Stimulated activated CD8-positive, alpha-beta memory T cell treated with anti-CD3 and anti-CD28 coated beads, Interleukin-7, amount 100 ng/mL, for 24 hours (primary cell): ENCODE measurements around the gene MAP3K20.
"Not testable (repeated sequence)": the region's sequence is repeated elsewhere in the genome, so short reads cannot be mapped to it uniquely, and the experiment has no call there.

Source experiments
- DNase-seq: peaks from one replicate; pipeline ENCODE4 v3.0.0-alpha.2; 2020; ENCODE audit warnings: low read depth

Gene MAP3K20

GRCh38 chr2:173126819-173127218 lies 51.2 kb downstream of the MAP3K20 start:
- no peak for DNase-seq

GRCh38 chr2:173128132-173128531 lies 52.5 kb downstream of the MAP3K20 start:
- not testable (repeated sequence) for DNase-seq

GRCh38 chr2:173130496-173131465 lies 55.1 kb downstream of the MAP3K20 start:
- no peak for DNase-seq

- DNase-seq, result no peak
These were observed 56.9 kb downstream of the MAP3K20 start for GRCh38 chr2:173132531-173132930.

GRCh38 chr2:173134703-173135102 lies 59.1 kb downstream of the MAP3K20 start:
- no peak for DNase-seq

GRCh38 chr2:173136067-173136466 lies 60.4 kb downstream of the MAP3K20 start:
- no peak for DNase-seq

- no peak for DNase-seq
These were observed 61.0 kb downstream of the MAP3K20 start for GRCh38 chr2:173136599-173136998.

GRCh38 chr2:173137610-173138009 lies 62.0 kb downstream of the MAP3K20 start:
- no peak for DNase-seq

- no peak for DNase-seq
These were observed 63.3 kb downstream of the MAP3K20 start for GRCh38 chr2:173138962-173139361.

GRCh38 chr2:173141666-173142065 lies 66.0 kb downstream of the MAP3K20 start:
- no peak for DNase-seq

GRCh38 chr2:173145454-173145853 lies 69.8 kb downstream of the MAP3K20 start:
- no peak for DNase-seq

GRCh38 chr2:173146590-173146989 lies 70.9 kb downstream of the MAP3K20 start:
- no peak for DNase-seq

GRCh38 chr2:173148520-173148919 lies 72.9 kb downstream of the MAP3K20 start:
- DNase-seq, result no peak

GRCh38 chr2:173149491-173149890 lies 73.8 kb downstream of the MAP3K20 start:
- peak; percentile 13 for DNase-seq

- DNase-seq, result no peak
These were observed 74.4 kb downstream of the MAP3K20 start for GRCh38 chr2:173150087-173150486.

GRCh38 chr2:173150963-173151362 lies 75.3 kb downstream of the MAP3K20 start:
- no peak for DNase-seq

- no peak for DNase-seq
These were observed 76.2 kb downstream of the MAP3K20 start for GRCh38 chr2:173151671-173152401.

- DNase-seq, result no peak
These were observed 77.7 kb downstream of the MAP3K20 start for GRCh38 chr2:173153301-173153885.

GRCh38 chr2:173157676-173158293 lies 82.1 kb downstream of the MAP3K20 start:
- no peak for DNase-seq

GRCh38 chr2:173159791-173160463 lies 84.3 kb downstream of the MAP3K20 start:
- DNase-seq, result no peak

GRCh38 chr2:173160618-173161017 lies 85.0 kb downstream of the MAP3K20 start:
- DNase-seq, result no peak

GRCh38 chr2:173161040-173161439 lies 85.4 kb downstream of the MAP3K20 start:
- no peak for DNase-seq
